Adipocyte (in vitro differentiated cells): ENCODE data around the gene PAGE4.

Experiments
- DNase-seq: peaks from one replicate; pipeline ENCODE4 v3.0.0-alpha.2; 2015; ENCODE audit warnings: low read depth
- H3K27me3 ChIP-seq: replicated peaks from 2 replicates; pipeline ENCODE4 v1.7.0; 2013; ENCODE audit warnings: mild to moderate bottlenecking, low read length, moderate library complexity; ENCODE audit not compliant: control insufficient read depth, insufficient read depth
- H3K36me3 ChIP-seq: 2 replicates; pipeline ENCODE4 v1.7.0; 2013; ENCODE audit warnings: low read length, mild to moderate bottlenecking, moderate library complexity; ENCODE audit not compliant: control insufficient read depth, insufficient read depth, severe bottlenecking
- H3K4me1 ChIP-seq: 2 replicates; pipeline ENCODE4 v1.7.0; 2013; ENCODE audit warnings: mild to moderate bottlenecking, low read length, moderate library complexity; ENCODE audit not compliant: control insufficient read depth, insufficient read depth
- H3K4me3 ChIP-seq: 2 replicates; pipeline ENCODE4 v1.7.0; 2013; ENCODE audit warnings: mild to moderate bottlenecking, low read length, moderate library complexity
- H3K9ac ChIP-seq: 2 replicates; pipeline ENCODE4 v1.7.0; 2013; ENCODE audit warnings: mild to moderate bottlenecking, low read length, moderate library complexity
- H3K9me3 ChIP-seq: 2 replicates; pipeline ENCODE4 v1.7.0; 2013; ENCODE audit warnings: mild to moderate bottlenecking, low read length, moderate library complexity; ENCODE audit not compliant: control insufficient read depth

Gene PAGE4

DNA sequence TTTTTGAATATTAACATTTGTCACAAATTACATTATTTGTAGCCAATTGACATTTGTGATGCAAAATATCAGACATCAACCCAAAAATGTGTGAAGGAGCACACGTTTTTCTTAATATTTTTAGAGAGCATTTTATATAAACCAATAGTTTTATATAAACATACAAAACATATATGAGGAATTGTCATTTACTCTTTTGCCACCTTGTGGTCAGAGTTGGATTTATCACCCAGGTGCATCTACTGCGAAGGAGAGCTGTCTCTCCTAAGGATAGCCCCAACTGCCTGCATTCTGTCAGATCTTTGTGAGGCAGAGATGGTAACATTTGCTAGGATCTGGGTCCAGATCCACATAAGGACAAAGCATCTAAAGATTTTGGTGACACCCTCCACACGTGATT is 47.6 kb downstream of the PAGE4 start:
- Histone ChIP-seq H3K4me3 (no peak overlapping the region), H3K4me1 (peaks cover 2% of the 10 kb centered on the region), H3K27me3 (peaks cover 3% of the 10 kb centered on the region), H3K36me3 (no peaks in the 10 kb centered on the region), H3K9me3 (no peaks in the 10 kb centered on the region), H3K9ac (no peak overlapping the region)
- peak; percentile 64 for DNase-seq

DNA sequence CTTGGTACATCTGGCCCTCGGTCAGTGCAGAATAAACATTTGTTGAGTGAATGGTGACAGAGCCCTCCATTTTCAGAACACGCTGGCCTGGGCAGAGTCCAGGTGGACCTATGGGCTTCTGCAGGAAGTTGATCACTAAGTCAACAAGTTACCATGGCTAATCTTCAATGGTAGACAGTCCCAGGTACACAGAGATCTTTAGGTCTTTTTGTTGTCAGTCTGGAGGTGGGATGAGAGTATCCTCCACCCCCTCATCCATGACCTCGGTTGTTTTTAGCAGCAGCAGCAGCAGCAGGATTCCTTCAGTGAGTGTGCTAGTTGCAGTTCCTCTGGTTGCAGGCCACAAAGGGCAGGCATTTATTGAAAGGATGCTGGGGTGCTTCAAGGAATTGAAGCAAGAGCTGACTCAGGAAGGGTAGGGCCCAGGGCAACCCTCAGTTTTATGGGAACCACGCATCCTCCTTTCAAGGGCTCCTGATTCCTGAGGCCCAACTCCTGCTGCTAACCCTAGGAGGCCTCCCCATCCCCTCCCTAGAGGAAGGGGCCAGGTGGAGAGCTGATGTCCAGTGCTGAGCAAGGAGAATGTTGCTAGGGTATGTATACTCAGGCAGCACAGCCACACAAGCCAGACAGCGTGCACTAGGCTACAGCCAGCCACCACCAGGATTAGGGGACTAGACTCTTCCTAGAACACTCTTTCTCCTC is 48.4 kb downstream of the PAGE4 start:
- Histone ChIP-seq H3K36me3 (no peaks in the 10 kb centered on the region), H3K9me3 (peaks cover 3% of the 10 kb centered on the region), H3K4me1 (peaks cover 2% of the 10 kb centered on the region), H3K4me3 (no peak overlapping the region), H3K27me3 (peaks cover 3% of the 10 kb centered on the region), H3K9ac (no peak overlapping the region)
- no peak for DNase-seq

DNA sequence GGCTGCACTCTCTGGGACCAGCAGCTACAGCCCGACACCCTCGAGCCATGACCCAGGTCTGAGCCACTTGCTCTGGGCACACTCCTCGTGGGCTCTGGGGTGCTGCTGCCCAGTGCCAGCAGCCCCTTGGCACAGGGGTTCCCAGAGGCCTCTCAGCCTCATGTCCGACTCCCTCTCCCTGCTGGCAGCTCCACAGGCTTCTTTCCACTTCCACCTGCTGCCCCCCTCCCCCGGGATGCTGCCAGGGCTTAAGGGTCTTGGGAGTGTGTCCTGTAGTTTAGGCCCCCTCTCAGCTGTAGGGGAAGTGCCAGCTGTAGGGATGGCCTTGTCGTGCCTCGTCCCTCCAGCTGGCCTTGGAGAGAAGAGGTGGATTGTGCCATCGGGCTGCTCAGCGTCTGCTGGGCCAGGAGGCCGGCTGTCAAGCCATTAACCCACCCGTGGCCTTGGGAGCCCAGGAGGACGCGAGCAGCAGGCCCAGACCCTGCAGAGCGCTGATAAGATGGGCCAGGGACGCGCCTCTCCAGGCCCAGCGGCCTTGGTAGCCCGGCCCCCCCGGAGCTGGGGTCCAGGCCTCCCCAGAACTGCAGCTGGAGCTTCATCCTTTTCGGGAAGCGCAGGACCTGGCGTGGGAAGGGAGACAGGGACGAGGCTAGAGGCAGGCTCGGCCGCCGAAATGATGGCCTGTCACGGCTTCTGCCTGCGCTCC is 49.2 kb downstream of the PAGE4 start:
- peaks cover 2% of the 10 kb centered on the region for H3K4me1 ChIP-seq
- DNase-seq: no peak
- peak overlapping the region; percentile 80 for H3K4me3 ChIP-seq
- peaks cover 4% of the 10 kb centered on the region for H3K27me3 ChIP-seq
- H3K9ac ChIP-seq: peak overlapping the region; percentile 84
- H3K9me3 ChIP-seq: peaks cover 7% of the 10 kb centered on the region
- H3K36me3 ChIP-seq: no peaks in the 10 kb centered on the region

DNA sequence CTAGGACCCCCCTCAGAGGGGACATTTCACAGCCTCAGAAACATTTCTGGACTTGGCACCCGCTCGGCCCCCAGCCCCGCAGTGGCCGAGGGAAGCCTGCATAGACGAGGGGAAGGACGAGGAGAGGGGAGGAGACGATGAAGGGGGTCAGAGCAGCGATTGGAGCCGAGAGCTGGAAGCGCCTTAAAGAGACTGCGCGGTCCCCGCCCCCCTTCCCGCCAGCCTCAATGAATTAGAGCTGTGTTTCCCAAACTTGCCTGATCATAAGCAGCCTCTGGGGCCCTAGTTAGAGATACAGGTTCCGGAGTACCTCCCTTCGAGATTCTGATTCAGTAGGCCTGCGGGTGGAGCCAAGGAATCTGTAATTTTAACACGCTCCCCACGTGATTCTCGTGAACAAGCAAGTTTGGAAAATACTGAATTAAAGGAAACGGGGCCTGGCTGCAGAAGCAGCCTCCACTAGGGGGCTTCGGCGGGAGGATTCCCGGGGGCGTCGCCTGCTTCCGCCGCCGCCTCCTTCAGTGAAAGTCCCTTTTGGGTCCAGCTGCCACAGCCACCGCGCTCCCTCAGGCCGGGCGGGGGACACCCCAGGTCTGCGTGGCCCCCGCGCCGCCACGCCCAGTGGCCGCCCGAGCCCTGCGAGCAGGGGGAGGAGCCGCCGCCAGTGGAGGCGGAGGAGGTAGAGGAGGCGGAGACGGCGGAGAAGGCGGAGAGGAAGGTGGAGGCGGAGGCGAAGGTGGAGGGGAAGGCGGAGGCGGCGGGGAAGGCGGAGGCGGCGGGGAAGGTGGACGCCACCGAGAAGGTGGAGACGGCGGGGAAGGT is 49.9 kb downstream of the PAGE4 start, which contains the start of gene USP27X:
USP27X (plus strand) TSS at position 651 of the 822 bp plus-strand sequence. CDS start 824 bp downstream, outside the sequence.
- H3K9me3 ChIP-seq: peaks cover 7% of the 10 kb centered on the region
- H3K4me1 ChIP-seq: peaks cover 2% of the 10 kb centered on the region
- peak; percentile 82 for DNase-seq
- H3K4me3 ChIP-seq: peak within 1 kb of the TSS; percentile 80
- peaks cover 4% of the 10 kb centered on the region for H3K27me3 ChIP-seq
- H3K9ac ChIP-seq: peak within 1 kb of the TSS; percentile 84
- H3K36me3 ChIP-seq: no peaks in the 10 kb centered on the region

DNA sequence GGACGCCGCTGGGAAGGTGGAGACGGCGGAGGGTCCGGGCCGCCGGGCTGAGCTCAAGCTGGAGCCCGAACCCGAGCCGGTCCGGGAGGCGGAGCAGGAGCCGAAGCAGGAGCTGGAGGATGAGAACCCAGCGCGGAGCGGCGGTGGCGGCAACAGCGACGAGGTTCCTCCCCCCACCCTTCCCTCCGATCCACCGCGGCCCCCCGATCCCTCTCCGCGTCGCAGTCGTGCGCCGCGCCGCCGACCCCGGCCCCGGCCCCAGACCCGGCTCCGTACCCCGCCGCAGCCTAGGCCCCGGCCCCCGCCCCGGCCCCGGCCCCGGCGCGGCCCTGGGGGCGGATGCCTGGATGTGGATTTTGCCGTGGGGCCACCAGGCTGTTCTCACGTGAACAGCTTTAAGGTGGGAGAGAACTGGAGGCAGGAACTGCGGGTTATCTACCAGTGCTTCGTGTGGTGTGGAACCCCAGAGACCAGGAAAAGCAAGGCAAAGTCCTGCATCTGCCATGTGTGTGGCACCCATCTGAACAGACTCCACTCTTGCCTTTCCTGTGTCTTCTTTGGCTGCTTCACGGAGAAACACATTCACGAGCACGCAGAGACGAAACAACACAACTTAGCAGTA is 50.7 kb downstream of the PAGE4 start:
- no peaks in the 10 kb centered on the region for H3K36me3 ChIP-seq
- DNase-seq: peak; percentile 14
- H3K27me3 ChIP-seq: peaks cover 4% of the 10 kb centered on the region
- H3K4me3 ChIP-seq: peak overlapping the region; percentile 80
- H3K9me3 ChIP-seq: peaks cover 7% of the 10 kb centered on the region
- H3K9ac ChIP-seq: peak overlapping the region; percentile 84
- H3K4me1 ChIP-seq: peaks cover 2% of the 10 kb centered on the region

DNA sequence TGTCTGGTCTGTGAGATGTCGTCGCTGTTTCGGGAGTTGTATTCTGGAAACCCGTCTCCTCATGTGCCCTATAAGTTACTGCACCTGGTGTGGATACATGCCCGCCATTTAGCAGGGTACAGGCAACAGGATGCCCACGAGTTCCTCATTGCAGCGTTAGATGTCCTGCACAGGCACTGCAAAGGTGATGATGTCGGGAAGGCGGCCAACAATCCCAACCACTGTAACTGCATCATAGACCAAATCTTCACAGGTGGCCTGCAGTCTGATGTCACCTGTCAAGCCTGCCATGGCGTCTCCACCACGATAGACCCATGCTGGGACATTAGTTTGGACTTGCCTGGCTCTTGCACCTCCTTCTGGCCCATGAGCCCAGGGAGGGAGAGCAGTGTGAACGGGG is 51.6 kb downstream of the PAGE4 start:
- H3K9me3 ChIP-seq: peaks cover 7% of the 10 kb centered on the region
- H3K27me3 ChIP-seq: peaks cover 4% of the 10 kb centered on the region
- no peaks in the 10 kb centered on the region for H3K36me3 ChIP-seq
- H3K4me3 ChIP-seq: no peak overlapping the region
- no peak overlapping the region for H3K9ac ChIP-seq
- DNase-seq: no peak
- H3K4me1 ChIP-seq: peaks cover 2% of the 10 kb centered on the region
